MM.1S (cell line): ENCODE results near the gene MBD5.

Experiments
- EZH2 ChIP-seq: fragments of 300-600 bp; sonication (generic); optimal IDR thresholded peaks from 2 replicates; pipeline ENCODE3; 2017; ENCODE audit warnings: low read depth, mild to moderate bottlenecking, antibody characterized with exemption, low read length, mixed read lengths
- TF ChIP-seq, protein P1 (sequence below): fragments of 300-600 bp; sonication (generic); IDR thresholded peaks from 2 replicates; pipeline ENCODE4 v1.5.1; 2016; ENCODE audit warnings: antibody characterized with exemption, low read length, mixed read lengths

DNA sequence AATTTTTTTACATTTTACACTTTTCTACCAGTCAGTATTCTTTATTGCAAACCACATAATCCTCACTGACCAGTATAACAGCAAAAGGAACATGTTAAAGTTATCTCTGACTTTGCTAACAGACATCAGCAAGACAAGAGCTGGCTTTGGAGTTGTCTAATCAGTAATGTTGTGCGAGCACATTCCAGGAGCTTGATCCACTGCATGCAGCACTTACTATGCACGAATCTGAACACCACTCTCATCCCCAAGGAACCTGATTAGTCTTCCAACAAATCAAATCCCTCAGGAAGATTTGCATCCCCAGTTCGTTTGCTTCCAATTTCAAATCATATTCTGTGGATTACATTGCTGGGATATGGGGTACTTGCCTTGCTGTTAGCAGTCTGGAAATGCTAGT lies 354.3 kb downstream of the MBD5 start:
- no peak for TF ChIP-seq EZH2
- TF ChIP-seq, protein P1, sequence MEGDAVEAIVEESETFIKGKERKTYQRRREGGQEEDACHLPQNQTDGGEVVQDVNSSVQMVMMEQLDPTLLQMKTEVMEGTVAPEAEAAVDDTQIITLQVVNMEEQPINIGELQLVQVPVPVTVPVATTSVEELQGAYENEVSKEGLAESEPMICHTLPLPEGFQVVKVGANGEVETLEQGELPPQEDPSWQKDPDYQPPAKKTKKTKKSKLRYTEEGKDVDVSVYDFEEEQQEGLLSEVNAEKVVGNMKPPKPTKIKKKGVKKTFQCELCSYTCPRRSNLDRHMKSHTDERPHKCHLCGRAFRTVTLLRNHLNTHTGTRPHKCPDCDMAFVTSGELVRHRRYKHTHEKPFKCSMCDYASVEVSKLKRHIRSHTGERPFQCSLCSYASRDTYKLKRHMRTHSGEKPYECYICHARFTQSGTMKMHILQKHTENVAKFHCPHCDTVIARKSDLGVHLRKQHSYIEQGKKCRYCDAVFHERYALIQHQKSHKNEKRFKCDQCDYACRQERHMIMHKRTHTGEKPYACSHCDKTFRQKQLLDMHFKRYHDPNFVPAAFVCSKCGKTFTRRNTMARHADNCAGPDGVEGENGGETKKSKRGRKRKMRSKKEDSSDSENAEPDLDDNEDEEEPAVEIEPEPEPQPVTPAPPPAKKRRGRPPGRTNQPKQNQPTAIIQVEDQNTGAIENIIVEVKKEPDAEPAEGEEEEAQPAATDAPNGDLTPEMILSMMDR, result no peak
